ENCODE measurements around the gene PPP4R2. TPM values are rescaled to one million over a fixed set of nuclear protein-coding genes. Genes with fewer than 3 reads are reported as not detected.

PPP4R2 gene
- total and polyA plus RNA-seq, 9 of the 15 experiments (the other 6 are each of a cell fraction or from before 2014, with no cell fraction given), result 11.0 to 49.6 (median 31.6) TPM

GRCh38 chr3:73100741-73101559, 104.3 kb downstream of the PPP4R2 start (continued):
- no peak for TF ChIP-seq ZNF592 (IDR thresholded peaks at IDR 0.05)
- no peak for TF ChIP-seq ZNF239 (CRISPR knock-in tag; IDR thresholded peaks at IDR 0.05)
- TF ChIP-seq CTCF (IDR thresholded peaks at IDR 0.05 in 2 of 3, conservative IDR thresholded peaks at IDR 0.05 in 1 of 3; ENCODE audit: insufficient read depth in 2 of 3, low read depth in 1 of 3, low read length in 3 of 3), result peak; percentile 79 to 86 (median 86)
- TF ChIP-seq ZNF511 (CRISPR knock-in tag; IDR thresholded peaks at IDR 0.05), result no peak
- TF ChIP-seq CREB3 (tag; conservative IDR thresholded peaks at IDR 0.05; ENCODE audit: low read depth), result no peak
- TF ChIP-seq MCM5 (IDR thresholded peaks at IDR 0.05; ENCODE audit: low read depth), result no peak
- TF ChIP-seq ZNF695 (CRISPR knock-in tag; IDR thresholded peaks at IDR 0.05), result no peak
- TF ChIP-seq HNRNPUL1 (IDR thresholded peaks at IDR 0.05; ENCODE audit: low read length), result no peak
- TF ChIP-seq KAT2B (IDR thresholded peaks at IDR 0.05; ENCODE audit: low read depth, low read length), result no peak
- TF ChIP-seq REST (IDR thresholded peaks at IDR 0.05; ENCODE audit: borderline replicate concordance), result peak; percentile 80
- TF ChIP-seq REST (CRISPR knock-in tag; IDR thresholded peaks at IDR 0.05; ENCODE audit: low read depth), result no peak
